A204.1 (cell line): ENCODE data around the gene GPR39.
A peak's percentile ranks its signal among the peaks of the same experiment; 100 is the strongest.

Experiments used
- FAIRE-seq: peaks from 2 replicates; lab custom pipeline; 2012; peaks lifted over from hg19 to GRCh38; lab: Jason Lieb, UNC

Gene GPR39

GRCh38 chr2:132414081-132414480, 2.5 kb upstream of the GPR39 start:
- FAIRE-seq, result no peak

GRCh38 chr2:132415256-132415914, 1.2 kb upstream of the GPR39 start:
- no peak for FAIRE-seq

- no peak for FAIRE-seq
These were observed 486 bp upstream of the GPR39 start for GRCh38 chr2:132415915-132416722.

- FAIRE-seq, result no peak
These were observed 928 bp downstream of the GPR39 start for GRCh38 chr2:132417430-132418035.

- no peak for FAIRE-seq
These were observed 2.6 kb downstream of the GPR39 start for GRCh38 chr2:132419235-132419634.

- FAIRE-seq, result no peak
These were observed 3.3 kb downstream of the GPR39 start for GRCh38 chr2:132419941-132420340.

GRCh38 chr2:132420816-132421805, 4.5 kb downstream of the GPR39 start:
- FAIRE-seq, result no peak

GRCh38 chr2:132422736-132423135, 6.1 kb downstream of the GPR39 start:
- no peak for FAIRE-seq

GRCh38 chr2:132424526-132425121, 8.0 kb downstream of the GPR39 start:
- FAIRE-seq, result no peak

GRCh38 chr2:132426033-132426432, 9.4 kb downstream of the GPR39 start:
- FAIRE-seq, result no peak

- no peak for FAIRE-seq
These were observed 10.1 kb downstream of the GPR39 start for GRCh38 chr2:132426656-132427055.

- no peak for FAIRE-seq
These were observed 12.7 kb downstream of the GPR39 start for GRCh38 chr2:132429351-132429750.

GRCh38 chr2:132429941-132430573, 13.5 kb downstream of the GPR39 start:
- FAIRE-seq, result no peak

- FAIRE-seq, result no peak
These were observed 14.3 kb downstream of the GPR39 start for GRCh38 chr2:132430895-132431294.

- no peak for FAIRE-seq
These were observed 21.5 kb downstream of the GPR39 start for GRCh38 chr2:132437852-132438669.

GRCh38 chr2:132438691-132439090, 22.1 kb downstream of the GPR39 start:
- no peak for FAIRE-seq

GRCh38 chr2:132439703-132440398, 23.2 kb downstream of the GPR39 start:
- FAIRE-seq, result no peak

- no peak for FAIRE-seq
These were observed 24.4 kb downstream of the GPR39 start for GRCh38 chr2:132441051-132441450.

GRCh38 chr2:132442278-132442677, 25.7 kb downstream of the GPR39 start:
- FAIRE-seq, result no peak

- peak; percentile 88 for FAIRE-seq
These were observed 26.5 kb downstream of the GPR39 start for GRCh38 chr2:132443106-132443505.
